H9 (cell line): ENCODE results near the gene NIPSNAP2. TPM values are rescaled to one million over a fixed set of nuclear protein-coding genes. Genes with fewer than 3 reads are reported as not detected.

Experiments used
- DNase-seq: peaks from one replicate; pipeline ENCODE4 v3.0.0-alpha.2; 2017
- H2AFZ ChIP-seq: one replicate; pipeline ENCODE4 v1.6.1; 2013; ENCODE audit warnings: mild to moderate bottlenecking, low read length, control low read depth, moderate library complexity
- H2AK5ac ChIP-seq: 2 replicates; pipeline ENCODE4 v1.6.1; 2013; ENCODE audit warnings: low read length, control low read depth, mixed read lengths; ENCODE audit not compliant: insufficient read length
- H2BK120ac ChIP-seq: one replicate; pipeline ENCODE4 v1.6.1; 2013; ENCODE audit warnings: low read depth, mild to moderate bottlenecking, low read length, control low read depth, inconsistent platforms; ENCODE audit not compliant: poor library complexity, severe bottlenecking
- H2BK12ac ChIP-seq: 2 replicates; pipeline ENCODE4 v1.6.1; 2013; ENCODE audit warnings: low read length, control low read depth, mixed read lengths, low read depth; ENCODE audit not compliant: insufficient read length
- H2BK15ac ChIP-seq: 2 replicates; pipeline ENCODE4 v1.6.1; 2013; ENCODE audit warnings: low read depth, low read length, control low read depth
- H2BK20ac ChIP-seq: one replicate; pipeline ENCODE4 v1.6.1; 2013; ENCODE audit warnings: low read depth, mild to moderate bottlenecking, low read length, control low read depth, inconsistent platforms; ENCODE audit not compliant: poor library complexity, severe bottlenecking
- H2BK5ac ChIP-seq: 2 replicates; pipeline ENCODE4 v1.6.1; 2013; ENCODE audit warnings: low read length, control low read depth, mixed read lengths; ENCODE audit not compliant: insufficient read length
- H3K14ac ChIP-seq: 2 replicates; pipeline ENCODE4 v1.6.1; 2013; ENCODE audit warnings: low read length, control low read depth; ENCODE audit not compliant: insufficient read depth
- H3K18ac ChIP-seq: 2 replicates; pipeline ENCODE4 v1.6.1; 2013; ENCODE audit warnings: low read depth, mild to moderate bottlenecking, mixed read lengths, low read length, control low read depth; ENCODE audit not compliant: insufficient read length
- H3K23ac ChIP-seq: 2 replicates; pipeline ENCODE4 v1.6.1; 2013; ENCODE audit warnings: low read length, control low read depth, mixed read lengths, low read depth; ENCODE audit not compliant: insufficient read length
- H3K23me2 ChIP-seq: 2 replicates; pipeline ENCODE4 v1.6.1; 2013; ENCODE audit warnings: low read depth, mild to moderate bottlenecking, mixed read lengths, low read length, control low read depth; ENCODE audit not compliant: insufficient read length, poor library complexity, severe bottlenecking
- H3K27ac ChIP-seq: 2 replicates; pipeline ENCODE4 v1.5.1; 2013; ENCODE audit warnings: low read length, control low read depth, mixed read lengths, low read depth; ENCODE audit not compliant: insufficient read length
- H3K27me3 ChIP-seq: 2 replicates; pipeline ENCODE4 v1.6.1; 2013; ENCODE audit warnings: low read length, control low read depth, inconsistent platforms; ENCODE audit not compliant: insufficient read depth
- H3K4ac ChIP-seq: 2 replicates; pipeline ENCODE4 v1.6.1; 2013; ENCODE audit warnings: low read depth, mild to moderate bottlenecking, control low read depth, inconsistent platforms, low read length, moderate library complexity
- H3K4me1 ChIP-seq: 2 replicates; pipeline ENCODE4 v1.6.1; 2013; ENCODE audit warnings: low read length, control low read depth, inconsistent platforms; ENCODE audit not compliant: insufficient read depth
- H3K4me2 ChIP-seq: 2 replicates; pipeline ENCODE4 v1.6.1; 2013; ENCODE audit warnings: low read length, control low read depth, mixed read lengths; ENCODE audit not compliant: insufficient read length, insufficient read depth
- H3K56ac ChIP-seq: 2 replicates; pipeline ENCODE4 v1.6.1; 2013; ENCODE audit warnings: low read depth, mild to moderate bottlenecking, mixed read lengths, low read length, control low read depth; ENCODE audit not compliant: insufficient read length
- H3K79me1 ChIP-seq: 2 replicates; pipeline ENCODE4 v1.6.1; 2013; ENCODE audit warnings: low read depth, mild to moderate bottlenecking, moderate library complexity, low read length, control low read depth, inconsistent platforms; ENCODE audit not compliant: insufficient read depth, poor library complexity, severe bottlenecking
- H3K79me2 ChIP-seq: 2 replicates; pipeline ENCODE4 v1.6.1; 2013; ENCODE audit warnings: low read length, control low read depth, inconsistent platforms; ENCODE audit not compliant: insufficient read depth
- H3K9ac ChIP-seq: 2 replicates; pipeline ENCODE4 v1.6.1; 2013; ENCODE audit warnings: low read length, control low read depth, mixed read lengths; ENCODE audit not compliant: insufficient read length; ENCODE audit errors: extremely low read depth
- H3K9me3 ChIP-seq: one replicate; pipeline ENCODE4 v1.6.1; 2013; ENCODE audit warnings: low read depth, low read length, inconsistent platforms; ENCODE audit not compliant: control insufficient read depth
- H3T11ph ChIP-seq: one replicate; pipeline ENCODE4 v1.6.1; 2013; ENCODE audit warnings: mild to moderate bottlenecking, low read length, control low read depth, inconsistent platforms
- H4K20me1 ChIP-seq: one replicate; pipeline ENCODE4 v1.6.1; 2013; ENCODE audit not compliant: control insufficient read depth, insufficient read length, insufficient read depth
- H4K5ac ChIP-seq: 2 replicates; pipeline ENCODE4 v1.6.1; 2013; ENCODE audit warnings: low read depth, mild to moderate bottlenecking, mixed read lengths, low read length, control low read depth; ENCODE audit not compliant: insufficient read length
- H4K8ac ChIP-seq: replicated peaks from 2 replicates; pipeline ENCODE4 v1.6.1; 2013; ENCODE audit warnings: low read length, control low read depth, mixed read lengths, low read depth; ENCODE audit not compliant: insufficient read length
- H4K91ac ChIP-seq: 2 replicates; pipeline ENCODE4 v1.6.1; 2013; ENCODE audit warnings: low read depth, mild to moderate bottlenecking, moderate library complexity, mixed read lengths, low read length, control low read depth; ENCODE audit not compliant: insufficient read length
- H3K27ac Mint-ChIP-seq, 3 experiments: 2 replicates in 2 of 3; 3 replicates in 1 of 3; pipeline ENCODE4 v1.8.0; 2020 to 2021; ENCODE audit warnings: mixed read lengths in 3 of 3, mild to moderate bottlenecking in 1 of 3, moderate library complexity in 1 of 3
- H3K27me3 Mint-ChIP-seq: 2 replicates; pipeline ENCODE4 v1.8.0; 2021; ENCODE audit warnings: low read depth, mild to moderate bottlenecking, moderate library complexity, mixed read lengths
- H3K36me3 Mint-ChIP-seq, 3 experiments: 2 replicates in 2 of 3; 3 replicates in 1 of 3; pipeline ENCODE4 v1.8.0; 2020 to 2021; ENCODE audit warnings: low read depth in 3 of 3, mixed read lengths in 3 of 3; ENCODE audit not compliant: insufficient read depth in 1 of 3
- H3K4me1 Mint-ChIP-seq, 2 experiments: 2 replicates each; pipeline ENCODE4 v1.8.0; 2020; ENCODE audit warnings: mixed read lengths in 2 of 2
- H3K4me3 Mint-ChIP-seq, 2 experiments: 2 replicates in 1 of 2; 3 replicates in 1 of 2; pipeline ENCODE4 v1.8.0; 2020 to 2021; ENCODE audit warnings: mild to moderate bottlenecking in 2 of 2, mixed read lengths in 2 of 2, moderate library complexity in 1 of 2
- H3K9me3 Mint-ChIP-seq, 2 experiments: 2 replicates in 1 of 2; 3 replicates in 1 of 2; pipeline ENCODE4 v1.8.0; 2020; ENCODE audit warnings: mild to moderate bottlenecking in 2 of 2, mixed read lengths in 2 of 2, moderate library complexity in 1 of 2
- total RNA-seq: library from RNA; stranded (reverse); gene quantifications from 2 replicates; pipeline ENCODE4 v1.2.1, GENCODE V29; 2021
- TF ChIP-seq, protein P1 (sequence below): fragments of 200-600 bp; sonication (generic); conservative IDR thresholded peaks from 3 replicates; pipeline ENCODE4 v1.8.0; 2021; ENCODE audit warnings: antibody characterized with exemption, mild to moderate bottlenecking

Gene NIPSNAP2
- total RNA-seq, 1 experiment from 2014 or later: 40.7 TPM

DNA sequence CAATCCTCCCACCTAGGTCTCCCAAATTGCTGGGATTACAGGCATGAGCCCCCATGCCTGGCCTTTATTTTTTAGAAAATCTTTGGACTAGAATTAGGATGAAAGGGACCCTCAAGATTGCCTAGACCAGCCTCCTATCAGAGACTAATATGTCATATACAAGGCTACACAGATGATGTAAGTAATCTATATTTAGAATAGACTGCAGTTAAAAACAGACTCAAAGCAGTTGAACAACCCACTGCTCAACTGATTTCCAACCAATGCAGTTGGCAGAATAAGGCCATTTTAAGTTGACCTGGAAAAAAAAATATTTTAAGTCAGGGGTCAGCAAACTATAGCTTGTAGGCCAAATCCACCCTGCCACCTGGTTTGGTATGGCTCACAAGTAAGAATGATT, 59.1 kb downstream of the NIPSNAP2 start:
- Mint-ChIP-seq H3K36me3 (peaks cover 32 to 61% (median 57%) of the 10 kb centered on the region in 3 experiments; a peak in 6 of 7 replicates), H3K9me3 (no peaks in the 10 kb centered on the region), H3K4me1 (no peaks in the 10 kb centered on the region), H3K27me3 (no peaks in the 10 kb centered on the region), H3K27ac (no peak overlapping the region), H3K4me3 (no peak overlapping the region)
- Histone ChIP-seq H4K8ac (no peak overlapping the region), H3K23me2 (no peaks in the 10 kb centered on the region), H3K27me3 (no peaks in the 10 kb centered on the region), H2AK5ac (no peak overlapping the region), H2BK15ac (no peak overlapping the region), H2BK12ac (no peak overlapping the region), H2BK5ac (no peak overlapping the region), H4K91ac (no peak overlapping the region), H3K4ac (no peak overlapping the region), H2AFZ (no peak overlapping the region), H3K23ac (no peak overlapping the region), H3K9ac (no peak overlapping the region), H4K20me1 (no peaks in the 10 kb centered on the region), H4K5ac (no peak overlapping the region), H3K56ac (no peak overlapping the region), H3K9me3 (no peaks in the 10 kb centered on the region), H3T11ph (no peak overlapping the region), H3K14ac (no peak overlapping the region), H2BK120ac (no peak overlapping the region), H3K79me1 (no peaks in the 10 kb centered on the region), H3K27ac (no peak overlapping the region), H3K79me2 (no peaks in the 10 kb centered on the region), H3K18ac (no peak overlapping the region), H3K4me1 (no peaks in the 10 kb centered on the region), H2BK20ac (no peak overlapping the region), H3K4me2 (no peak overlapping the region)
- TF ChIP-seq, protein P1, sequence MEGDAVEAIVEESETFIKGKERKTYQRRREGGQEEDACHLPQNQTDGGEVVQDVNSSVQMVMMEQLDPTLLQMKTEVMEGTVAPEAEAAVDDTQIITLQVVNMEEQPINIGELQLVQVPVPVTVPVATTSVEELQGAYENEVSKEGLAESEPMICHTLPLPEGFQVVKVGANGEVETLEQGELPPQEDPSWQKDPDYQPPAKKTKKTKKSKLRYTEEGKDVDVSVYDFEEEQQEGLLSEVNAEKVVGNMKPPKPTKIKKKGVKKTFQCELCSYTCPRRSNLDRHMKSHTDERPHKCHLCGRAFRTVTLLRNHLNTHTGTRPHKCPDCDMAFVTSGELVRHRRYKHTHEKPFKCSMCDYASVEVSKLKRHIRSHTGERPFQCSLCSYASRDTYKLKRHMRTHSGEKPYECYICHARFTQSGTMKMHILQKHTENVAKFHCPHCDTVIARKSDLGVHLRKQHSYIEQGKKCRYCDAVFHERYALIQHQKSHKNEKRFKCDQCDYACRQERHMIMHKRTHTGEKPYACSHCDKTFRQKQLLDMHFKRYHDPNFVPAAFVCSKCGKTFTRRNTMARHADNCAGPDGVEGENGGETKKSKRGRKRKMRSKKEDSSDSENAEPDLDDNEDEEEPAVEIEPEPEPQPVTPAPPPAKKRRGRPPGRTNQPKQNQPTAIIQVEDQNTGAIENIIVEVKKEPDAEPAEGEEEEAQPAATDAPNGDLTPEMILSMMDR: no peak
- no peak for DNase-seq
